ES-I3 (cell line): ENCODE measurements around the gene SLC35E3.

Experiments
- H3K36me3 ChIP-seq: 2 replicates; pipeline ENCODE4 v1.6.1; 2013; ENCODE audit warnings: mild to moderate bottlenecking, low read length, control low read depth, moderate library complexity; ENCODE audit not compliant: insufficient read depth
- H3K4me1 ChIP-seq: 2 replicates; pipeline ENCODE4 v1.6.1; 2013; ENCODE audit warnings: mild to moderate bottlenecking, control low read depth, low read length; ENCODE audit not compliant: insufficient read depth
- H3K9ac ChIP-seq: 2 replicates; pipeline ENCODE4 v1.6.1; 2013; ENCODE audit warnings: low read depth, mild to moderate bottlenecking, low read length, moderate library complexity
- H3K9me3 ChIP-seq: 2 replicates; pipeline ENCODE4 v1.6.1; 2013; ENCODE audit warnings: mild to moderate bottlenecking, low read length, moderate library complexity; ENCODE audit not compliant: control insufficient read depth, insufficient read depth

Gene SLC35E3

DNA sequence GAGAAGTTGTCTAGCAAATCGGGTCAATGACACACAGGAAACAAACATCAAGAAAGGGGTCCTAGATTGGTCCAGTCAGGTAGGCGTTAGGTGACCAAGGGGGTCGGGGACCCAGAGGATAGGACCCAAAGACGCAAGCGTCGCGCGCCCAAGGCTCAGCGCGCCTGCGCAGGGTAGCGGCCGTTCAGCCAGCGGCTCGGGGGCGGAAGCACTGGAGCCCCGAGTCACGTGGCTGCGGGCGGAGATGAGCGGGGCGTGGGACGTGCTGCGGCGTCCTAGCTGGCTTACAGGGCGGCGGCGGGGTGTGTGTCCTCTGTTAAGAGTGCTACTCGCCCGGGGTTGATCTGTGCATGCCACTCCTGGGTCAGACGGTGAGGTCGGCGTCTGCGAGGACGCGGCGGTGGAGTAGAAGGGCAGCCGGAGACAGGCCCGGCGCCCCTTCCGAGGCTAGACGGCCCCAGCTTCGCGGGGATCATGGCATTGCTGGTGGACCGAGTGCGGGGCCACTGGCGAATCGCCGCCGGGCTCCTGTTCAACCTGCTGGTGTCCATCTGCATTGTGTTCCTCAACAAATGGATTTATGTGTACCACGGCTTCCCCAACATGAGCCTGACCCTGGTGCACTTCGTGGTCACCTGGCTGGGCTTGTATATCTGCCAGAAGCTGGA, at the start of gene SLC35E3:
TSS of gene SLC35E3 (plus strand) at position 273 of the 668 bp plus-strand sequence. CDS start at position 475, 202 bp downstream.
- Histone ChIP-seq H3K36me3 (peaks cover 8% of the 10 kb centered on the region), H3K9ac (peak within 1 kb of the TSS; percentile 74), H3K4me1 (no peaks in the 10 kb centered on the region), H3K9me3 (no peaks in the 10 kb centered on the region)

DNA sequence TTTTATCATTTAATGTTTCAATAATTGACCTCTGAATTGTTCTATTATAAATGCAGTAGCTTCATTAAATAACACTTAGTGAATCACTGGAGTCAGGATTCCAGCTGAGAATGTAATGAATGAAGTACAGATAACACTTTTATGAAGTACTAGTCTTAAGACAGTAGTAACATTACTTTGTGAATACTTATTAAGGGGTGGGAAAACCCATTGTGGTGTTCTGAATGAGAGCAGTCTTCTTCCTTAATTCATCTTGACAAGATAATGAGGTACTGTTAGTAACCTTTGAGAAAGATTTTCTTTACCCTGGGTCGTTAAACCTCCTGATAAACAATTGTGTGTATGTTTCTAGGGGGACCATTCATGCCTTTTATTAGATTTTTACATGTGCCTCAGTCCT, 46.5 kb upstream of the SLC35E3 start:
- H3K9me3 ChIP-seq, result no peaks in the 10 kb centered on the region
- H3K9ac ChIP-seq, result no peak overlapping the region
- no peaks in the 10 kb centered on the region for H3K4me1 ChIP-seq
- peaks cover 35% of the 10 kb centered on the region for H3K36me3 ChIP-seq

DNA sequence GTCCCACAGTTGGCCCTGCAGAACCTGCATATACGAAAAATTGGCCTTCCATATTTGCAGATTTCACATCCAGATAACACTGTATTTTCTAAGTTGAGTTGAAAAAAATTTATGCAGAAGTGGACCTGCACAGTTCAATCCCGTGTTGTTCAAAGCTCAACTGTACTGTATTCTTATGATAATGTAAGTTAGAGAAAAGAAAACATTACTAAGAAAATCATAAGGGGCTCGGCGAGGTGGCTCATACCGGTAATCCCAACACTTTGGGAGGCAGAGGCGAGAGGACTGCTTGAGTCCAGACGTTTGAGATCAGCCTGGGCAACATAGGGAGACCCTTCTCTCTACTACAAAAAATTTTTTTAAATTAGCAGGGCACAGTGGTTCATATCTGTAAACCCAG, 18.2 kb upstream of the SLC35E3 start:
- Histone ChIP-seq H3K4me1 (no peaks in the 10 kb centered on the region), H3K9me3 (no peaks in the 10 kb centered on the region), H3K9ac (no peak overlapping the region), H3K36me3 (peaks cover 13% of the 10 kb centered on the region)

DNA sequence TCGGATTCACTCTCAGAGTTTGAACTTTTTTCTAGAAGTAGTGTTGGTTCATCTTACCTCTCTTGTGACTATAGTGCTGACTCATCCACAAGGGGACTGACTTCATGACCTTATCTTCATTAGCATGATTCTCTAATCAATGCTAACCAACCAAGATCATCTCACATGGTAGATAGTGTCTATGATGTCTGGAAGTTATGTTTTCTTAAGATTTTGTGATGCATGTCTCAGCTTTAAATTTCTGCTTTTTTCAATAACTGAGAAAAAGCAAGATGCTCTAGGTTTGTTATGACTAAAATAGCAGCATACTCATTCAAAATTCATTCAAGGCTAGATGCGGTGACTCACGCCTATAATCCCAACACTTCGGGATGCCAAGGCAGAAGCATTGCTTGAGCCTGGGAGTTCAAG, 12.3 kb upstream of the SLC35E3 start:
- Histone ChIP-seq H3K9me3 (no peaks in the 10 kb centered on the region), H3K4me1 (0 out of 2 replicates have a peak, but pooled peaks cover 4% of the 10 kb centered on the region), H3K9ac (no peak overlapping the region), H3K36me3 (peaks cover 30% of the 10 kb centered on the region)

DNA sequence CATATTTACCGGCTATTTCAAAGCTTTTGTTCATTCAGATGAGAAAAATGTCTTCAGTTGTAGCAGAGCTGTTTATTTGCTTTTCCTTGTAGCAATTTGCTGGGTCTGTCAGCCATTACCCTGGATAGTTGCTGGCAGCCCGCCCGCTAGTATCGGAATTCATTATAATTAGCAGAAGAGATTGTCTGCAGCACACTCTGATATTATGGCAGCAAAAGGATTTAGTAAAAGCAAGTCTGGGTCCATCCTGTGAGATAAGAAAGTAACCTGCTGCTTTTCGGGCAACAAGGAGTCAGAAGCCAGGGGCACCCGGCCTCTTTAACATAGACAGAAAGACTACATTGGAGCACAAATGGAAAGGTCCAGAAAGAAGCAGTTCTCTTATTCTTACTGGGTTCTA, 6.1 kb upstream of the SLC35E3 start:
- Histone ChIP-seq H3K36me3 (peaks cover 21% of the 10 kb centered on the region), H3K9ac (no peak overlapping the region), H3K9me3 (no peaks in the 10 kb centered on the region), H3K4me1 (no peaks in the 10 kb centered on the region)

DNA sequence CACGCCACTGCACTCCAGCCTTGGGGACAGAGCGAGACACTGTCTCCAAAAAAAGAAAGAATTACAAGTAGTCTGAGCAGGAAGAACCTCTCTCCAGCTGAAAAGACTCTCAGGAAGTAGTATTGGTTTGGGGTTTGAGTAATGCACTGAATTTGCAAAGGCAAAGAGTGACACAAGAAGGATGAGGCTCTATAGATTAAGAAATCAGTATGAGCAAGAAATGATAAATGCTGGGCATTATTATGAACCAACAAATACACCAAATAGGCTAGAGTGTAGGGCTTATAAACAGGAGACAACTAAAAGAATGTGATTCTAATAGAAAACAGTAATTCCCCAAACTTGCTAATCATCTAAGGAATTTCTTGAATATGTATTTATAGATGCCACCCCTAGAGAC, 2.6 kb upstream of the SLC35E3 start:
- peaks cover 10% of the 10 kb centered on the region for H3K36me3 ChIP-seq
- no peak overlapping the region for H3K9ac ChIP-seq
- H3K4me1 ChIP-seq, result no peaks in the 10 kb centered on the region
- H3K9me3 ChIP-seq, result no peaks in the 10 kb centered on the region

DNA sequence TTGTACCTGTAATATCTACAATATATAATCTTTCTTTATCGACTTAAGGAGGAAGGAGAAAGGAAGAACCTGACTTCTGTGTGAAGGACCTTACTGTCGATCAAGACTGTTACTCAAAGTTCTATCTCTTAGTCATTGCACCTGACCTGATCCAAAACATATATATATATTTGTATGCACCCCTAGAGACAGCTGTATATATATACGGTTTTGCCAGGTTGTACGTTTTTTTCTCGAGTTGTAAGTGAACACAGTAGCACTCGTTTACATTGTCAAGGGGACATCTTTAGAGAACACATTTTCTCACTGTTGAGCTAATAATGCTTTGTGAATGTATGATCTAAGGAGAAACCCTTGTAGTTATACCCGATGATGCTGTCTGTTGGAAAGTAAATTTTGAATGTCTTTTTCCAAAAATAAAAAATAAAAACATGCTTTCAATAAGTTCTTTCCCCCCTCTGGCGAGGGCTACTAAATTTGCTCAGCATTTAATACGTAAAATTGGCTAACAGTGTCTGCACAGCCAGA, 536 bp upstream of the SLC35E3 start:
- Histone ChIP-seq H3K4me1 (no peaks in the 10 kb centered on the region), H3K36me3 (peaks cover 8% of the 10 kb centered on the region), H3K9ac (peak overlapping the region; percentile 22; the same call in 1 of the 2 replicates), H3K9me3 (no peaks in the 10 kb centered on the region)

DNA sequence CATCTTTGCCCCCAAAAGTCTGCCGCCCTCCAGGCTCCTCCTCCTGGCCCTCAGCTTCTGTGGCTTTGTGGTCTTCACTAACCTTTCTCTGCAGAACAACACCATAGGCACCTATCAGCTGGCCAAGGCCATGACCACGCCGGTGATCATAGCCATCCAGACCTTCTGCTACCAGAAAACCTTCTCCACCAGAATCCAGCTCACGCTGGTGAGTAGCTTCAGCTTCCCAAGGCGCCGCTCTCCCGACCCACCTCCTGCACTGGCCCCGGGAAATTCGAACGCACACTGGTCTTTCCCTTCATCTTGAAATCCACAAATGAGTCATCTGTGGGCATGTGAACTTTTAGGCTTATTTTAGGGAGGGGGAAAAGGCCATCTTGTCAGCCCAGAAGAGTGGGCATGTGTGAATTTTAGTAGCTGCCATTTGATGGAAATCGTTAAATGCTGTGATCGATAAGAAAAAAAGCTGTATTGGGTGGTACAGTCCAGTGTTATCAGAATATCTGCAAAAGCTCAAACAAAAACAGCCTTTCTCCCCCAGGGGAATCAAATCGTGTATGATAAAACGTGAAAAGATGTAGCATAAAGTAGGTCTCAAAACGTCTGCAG, 700 bp downstream of the SLC35E3 start:
- Histone ChIP-seq H3K4me1 (no peaks in the 10 kb centered on the region), H3K9me3 (no peaks in the 10 kb centered on the region), H3K36me3 (peaks cover 8% of the 10 kb centered on the region), H3K9ac (peak overlapping the region; percentile 74)

DNA sequence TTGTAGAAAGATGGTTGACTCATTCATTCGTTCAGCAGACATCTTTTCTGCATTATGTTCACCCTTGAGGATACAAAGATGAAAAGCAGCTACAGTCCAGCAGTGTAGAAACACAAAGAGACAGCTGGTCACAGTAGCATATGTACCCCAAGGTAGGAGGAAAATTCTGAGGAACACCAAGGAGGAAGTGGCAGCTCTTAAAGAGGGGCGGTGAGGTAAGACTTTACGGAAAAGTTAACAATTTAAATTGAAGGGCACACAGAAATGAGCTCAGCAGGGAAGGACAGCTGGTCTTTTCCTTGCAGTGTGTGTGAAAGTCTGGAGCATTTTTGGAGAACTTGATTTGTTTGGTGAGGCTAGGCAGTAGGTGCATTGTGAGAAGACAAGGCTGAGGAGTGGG, 3.5 kb downstream of the SLC35E3 start:
- Histone ChIP-seq H3K4me1 (no peaks in the 10 kb centered on the region), H3K9me3 (no peaks in the 10 kb centered on the region), H3K36me3 (peaks cover 13% of the 10 kb centered on the region; the same call in 1 of the 2 replicates), H3K9ac (no peak overlapping the region)

DNA sequence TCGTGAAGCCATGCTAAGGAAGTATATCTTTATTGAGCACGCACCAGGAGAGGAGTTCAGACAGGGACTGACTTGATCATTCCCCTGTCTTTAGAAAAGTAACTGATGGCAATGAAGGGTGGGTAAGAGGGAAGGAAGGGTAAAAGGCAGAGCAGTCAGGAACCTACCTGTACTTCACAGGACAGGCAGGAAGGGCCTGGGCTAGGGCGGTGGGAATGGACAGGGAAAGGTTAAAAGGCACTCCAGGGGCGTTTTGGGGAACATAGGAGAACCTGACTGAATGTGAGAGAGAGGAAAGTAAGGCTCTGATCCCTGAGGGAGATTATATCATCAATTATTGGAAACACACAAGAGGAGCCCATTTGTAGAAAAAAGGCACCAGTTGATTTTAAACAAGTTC, 3.9 kb downstream of the SLC35E3 start:
- peaks cover 13% of the 10 kb centered on the region for H3K36me3 ChIP-seq

DNA sequence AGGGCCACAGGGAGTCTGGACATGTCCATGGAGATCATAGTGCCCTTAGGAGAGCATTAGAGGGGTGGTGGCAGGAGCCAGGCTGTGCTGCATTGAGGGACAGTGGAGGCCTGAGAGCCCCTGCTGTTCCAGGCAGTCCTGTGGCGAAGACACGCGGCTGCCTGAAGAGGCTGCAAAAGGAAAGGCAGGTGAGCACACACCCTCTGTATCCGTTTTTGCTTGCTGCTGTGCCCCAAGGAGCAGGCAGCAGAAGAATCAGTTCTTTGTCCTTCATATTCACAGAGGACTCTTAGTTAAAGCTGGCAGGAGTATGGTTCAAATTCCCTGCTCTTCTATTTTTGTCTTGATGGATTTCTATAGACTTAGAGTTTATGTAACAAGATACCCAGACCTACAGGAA, 4.5 kb downstream of the SLC35E3 start:
- no peaks in the 10 kb centered on the region for H3K9me3 ChIP-seq
- H3K4me1 ChIP-seq, result no peaks in the 10 kb centered on the region
- H3K9ac ChIP-seq, result no peak overlapping the region
- peaks cover 13% of the 10 kb centered on the region for H3K36me3 ChIP-seq

More for the DNA sequence above, 3.9 kb downstream of the SLC35E3 start:
- no peaks in the 10 kb centered on the region for H3K4me1 ChIP-seq
- no peak overlapping the region for H3K9ac ChIP-seq
- H3K9me3 ChIP-seq, result no peaks in the 10 kb centered on the region

DNA sequence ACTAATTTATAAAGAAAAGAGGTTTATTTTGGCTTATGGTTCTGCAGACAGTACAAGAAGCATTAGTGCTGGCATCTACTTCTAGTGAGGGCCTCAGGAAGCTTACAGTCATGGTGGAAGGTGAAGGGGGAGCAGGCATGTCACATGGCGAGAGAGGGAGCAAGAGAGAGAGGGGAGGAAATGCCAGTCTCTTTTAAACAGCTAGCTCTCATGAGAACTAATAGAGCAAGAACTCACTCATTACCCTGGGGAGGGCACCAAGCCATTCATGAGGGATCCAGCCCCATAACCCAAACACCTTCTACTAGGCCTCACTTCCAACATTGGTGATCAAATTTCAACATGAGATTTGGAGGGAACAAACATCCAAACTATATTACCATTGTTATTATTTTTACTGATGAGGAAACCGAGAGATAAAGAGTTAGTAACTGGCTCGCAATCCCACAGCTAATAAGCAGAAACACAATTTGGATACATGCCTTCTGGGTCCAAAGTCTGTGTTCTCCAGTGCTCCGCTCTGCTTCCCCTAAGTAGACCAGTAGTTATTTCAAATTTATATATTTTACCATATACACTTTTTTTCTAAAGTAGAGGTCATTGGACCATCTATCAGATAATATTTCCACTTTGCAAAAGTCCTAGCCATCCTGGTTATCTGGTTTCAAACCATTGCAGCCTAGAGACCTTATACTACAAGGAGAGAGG, 9.7 kb downstream of the SLC35E3 start:
- H3K4me1 ChIP-seq, result no peaks in the 10 kb centered on the region

DNA sequence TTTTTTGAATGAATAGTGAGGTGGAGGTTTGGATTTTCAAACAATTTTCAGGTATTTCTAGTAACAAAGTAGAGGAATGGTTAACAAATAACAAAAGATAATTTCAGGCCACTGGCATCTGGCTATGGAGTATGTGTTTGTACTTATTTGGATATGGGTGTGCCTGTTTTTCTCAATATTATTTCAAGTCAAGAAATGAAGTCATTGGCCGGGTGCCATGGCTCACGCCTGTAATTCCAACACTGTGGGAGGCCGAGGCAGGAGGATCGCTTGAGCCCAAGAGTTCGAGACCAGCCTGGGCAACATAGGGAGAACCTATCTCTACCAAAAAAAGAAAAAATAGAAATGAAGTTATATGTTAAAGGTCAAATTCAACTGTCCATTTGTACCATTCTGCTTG, 13.9 kb downstream of the SLC35E3 start:
- H3K9ac ChIP-seq, result no peak overlapping the region
- H3K4me1 ChIP-seq, result no peaks in the 10 kb centered on the region
- H3K9me3 ChIP-seq, result no peaks in the 10 kb centered on the region
- peaks cover 3% of the 10 kb centered on the region for H3K36me3 ChIP-seq

More for the DNA sequence above, 9.7 kb downstream of the SLC35E3 start:
- no peak overlapping the region for H3K9ac ChIP-seq
- peaks cover 8% of the 10 kb centered on the region for H3K36me3 ChIP-seq
- no peaks in the 10 kb centered on the region for H3K9me3 ChIP-seq

DNA sequence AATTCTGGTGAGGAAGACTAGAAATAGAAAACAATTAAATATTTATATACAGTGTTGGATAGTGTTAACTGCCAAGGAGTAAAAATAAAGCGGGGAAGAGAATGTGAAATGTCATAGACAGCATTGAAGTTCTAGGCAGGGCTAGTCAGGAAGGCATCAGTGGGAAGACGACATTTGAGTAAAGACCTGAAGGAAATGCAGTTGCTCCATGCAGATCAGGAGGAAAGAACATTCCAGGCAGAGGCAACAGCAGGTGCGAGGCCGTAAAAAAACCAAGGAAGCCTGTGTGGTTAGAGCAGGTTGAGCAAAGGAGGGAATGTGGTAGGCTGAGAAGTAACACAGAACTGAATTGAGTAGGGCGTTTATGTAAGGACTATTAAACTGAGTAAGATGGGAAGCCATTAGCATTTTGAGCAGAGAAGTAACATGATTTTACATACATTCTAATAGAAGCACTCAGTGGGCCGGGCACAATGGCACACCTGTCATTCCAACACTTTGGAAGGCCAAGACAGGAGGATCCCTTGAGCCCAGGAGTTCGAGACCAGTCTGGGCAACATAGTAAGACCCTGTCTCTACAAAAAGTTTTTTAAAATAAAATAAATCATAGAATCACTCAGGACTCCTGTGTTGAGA, 14.9 kb downstream of the SLC35E3 start:
- no peaks in the 10 kb centered on the region for H3K9me3 ChIP-seq
- no peak overlapping the region for H3K9ac ChIP-seq
- peaks cover 3% of the 10 kb centered on the region for H3K36me3 ChIP-seq
- no peaks in the 10 kb centered on the region for H3K4me1 ChIP-seq
